Activated naive CD4-positive, alpha-beta T cell treated with Interleukin-2 at 50 U/mL for 16 hours (primary cell): ENCODE measurements around the gene CCDC33.

ENCODE experiments used
- DNase-seq: peaks from one replicate; pipeline ENCODE4 v3.0.0-alpha.2; 2020

The CCDC33 gene

GRCh38 chr15:74261041-74261440, 24.9 kb downstream of the CCDC33 start:
- no peak for DNase-seq

- DNase-seq = no peak
Measured at GRCh38 chr15:74261685-74262084, 25.6 kb downstream of the CCDC33 start.

- DNase-seq = no peak
Measured at GRCh38 chr15:74262151-74262550, 26.0 kb downstream of the CCDC33 start.

- no peak for DNase-seq
Measured at GRCh38 chr15:74262625-74263024, 26.5 kb downstream of the CCDC33 start.

DNA sequence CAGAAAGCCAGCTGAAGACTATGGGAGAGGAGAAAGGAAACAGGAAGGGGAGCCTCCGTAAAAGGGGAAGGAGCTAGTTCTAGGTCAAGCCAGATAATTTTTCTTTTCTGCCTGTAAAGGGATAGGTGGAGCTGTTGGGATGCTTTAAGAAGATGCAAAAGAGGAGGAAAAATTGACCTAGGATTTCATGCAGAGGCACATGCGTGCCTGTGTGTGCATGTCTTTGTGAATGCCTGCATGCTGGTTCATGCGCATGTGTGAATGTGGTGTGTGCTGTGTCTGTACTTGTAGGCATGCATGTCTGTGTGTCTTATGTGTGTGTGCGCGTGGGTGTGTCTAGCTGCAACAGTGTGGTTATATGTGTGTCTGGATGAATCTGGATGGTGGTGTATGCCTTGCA, 27.3 kb downstream of the CCDC33 start:
- DNase-seq = no peak

GRCh38 chr15:74264081-74264501, 28.0 kb downstream of the CCDC33 start:
- DNase-seq = no peak

- DNase-seq = no peak
Measured at GRCh38 chr15:74265046-74265639, 29.0 kb downstream of the CCDC33 start.

DNA sequence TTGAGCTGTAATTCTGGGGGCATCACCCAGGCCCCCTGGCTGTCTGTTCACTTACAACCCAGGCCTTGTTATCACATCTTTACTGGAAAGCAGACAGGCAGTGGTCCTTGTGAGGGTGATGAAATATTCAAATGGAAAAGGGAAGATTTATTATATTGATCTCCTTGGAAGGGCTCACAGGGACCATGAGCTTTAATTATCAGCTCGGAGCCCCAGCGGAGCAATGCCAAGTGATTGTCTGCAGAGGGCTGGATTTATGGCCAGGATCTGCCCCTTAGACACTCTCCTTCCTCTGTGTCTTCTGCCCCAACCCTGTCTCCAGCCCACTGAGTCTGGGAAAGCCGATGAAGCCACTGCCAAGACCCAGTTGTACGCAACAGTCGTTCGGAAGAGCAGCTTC, 31.9 kb downstream of the CCDC33 start:
- no peak for DNase-seq

- DNase-seq = no peak
Measured at GRCh38 chr15:74269362-74270035, 33.4 kb downstream of the CCDC33 start.

- no peak for DNase-seq
Measured at GRCh38 chr15:74270155-74270554, 34.0 kb downstream of the CCDC33 start.

GRCh38 chr15:74270854-74271520, 34.9 kb downstream of the CCDC33 start:
- DNase-seq = no peak

- no peak for DNase-seq
Measured at GRCh38 chr15:74272812-74273211, 36.7 kb downstream of the CCDC33 start.

- DNase-seq = no peak
Measured at GRCh38 chr15:74274470-74275038, 38.4 kb downstream of the CCDC33 start.

DNA sequence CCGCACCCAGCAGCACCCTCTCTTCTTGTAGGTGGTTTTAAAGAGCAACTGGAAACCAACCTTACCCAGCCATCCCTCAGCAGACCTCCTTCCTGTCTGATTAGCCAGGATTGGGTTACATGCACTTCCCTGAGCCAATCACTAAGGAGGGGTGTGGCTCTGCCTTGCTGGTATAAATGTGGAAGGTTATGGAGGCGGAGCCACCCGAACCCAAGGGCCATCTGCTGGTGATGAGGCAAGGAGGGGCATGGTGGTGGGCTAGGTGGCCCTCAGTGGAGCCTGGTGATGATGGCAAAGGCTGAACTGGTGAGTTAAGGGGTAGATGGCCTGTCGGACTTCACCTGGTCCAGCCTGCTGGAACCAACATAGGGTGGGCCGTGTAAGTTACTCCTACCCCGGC, 39.8 kb downstream of the CCDC33 start:
- DNase-seq = no peak

- no peak for DNase-seq
Measured at GRCh38 chr15:74276560-74276959, 40.4 kb downstream of the CCDC33 start.

DNA sequence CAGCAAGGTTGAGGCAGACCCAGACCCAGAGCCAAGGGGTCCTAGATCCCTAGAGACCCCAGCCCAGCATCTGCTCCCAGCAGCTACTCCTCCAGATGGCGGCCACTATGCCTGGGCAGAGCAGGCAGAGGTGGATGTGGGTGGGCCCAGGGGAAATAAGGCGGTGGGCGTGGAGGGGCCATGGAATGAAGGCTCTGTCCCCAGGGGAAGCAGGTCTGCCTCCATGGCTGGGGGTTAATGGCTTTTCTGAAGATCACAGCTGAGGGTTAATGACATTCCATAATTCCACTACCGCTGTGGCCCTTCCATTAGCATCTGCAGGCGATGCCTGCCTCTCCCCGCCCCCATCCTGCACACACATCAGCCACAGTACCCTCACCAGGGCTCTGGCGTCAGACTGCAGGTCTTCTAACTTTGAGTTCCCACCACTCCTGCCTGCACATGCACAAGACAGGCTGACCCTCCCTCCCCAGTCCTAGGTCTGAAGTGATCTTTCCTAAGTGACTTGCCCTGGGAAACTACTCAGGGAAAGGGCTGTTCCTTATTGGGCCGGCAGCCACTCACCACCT, 41.2 kb downstream of the CCDC33 start:
- DNase-seq = no peak

- no peak for DNase-seq
Measured at GRCh38 chr15:74278207-74278606, 42.1 kb downstream of the CCDC33 start.

GRCh38 chr15:74281147-74282133, 45.3 kb downstream of the CCDC33 start:
- DNase-seq = no peak

DNA sequence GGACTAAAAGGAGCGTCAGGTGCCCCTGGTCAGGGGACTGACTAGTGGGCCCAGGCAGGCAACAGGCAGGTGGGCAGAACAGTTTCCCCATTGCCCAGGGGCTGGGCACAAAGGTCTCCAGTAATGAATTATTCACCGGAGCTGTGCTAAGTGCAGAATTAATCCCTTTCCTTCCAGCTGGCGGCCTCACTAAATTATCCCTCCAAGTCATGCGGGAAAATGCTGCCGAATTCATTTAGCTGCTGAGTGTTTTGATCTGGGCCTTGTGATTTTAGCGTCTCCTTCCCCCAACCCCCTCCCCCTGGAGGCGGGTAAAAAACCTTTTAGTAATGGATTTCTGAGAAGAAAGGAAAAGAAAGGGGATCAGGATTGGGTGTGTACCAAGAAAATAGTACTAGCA, 47.2 kb downstream of the CCDC33 start:
- no peak for DNase-seq

GRCh38 chr15:74289671-74290070, 53.5 kb downstream of the CCDC33 start:
- DNase-seq = no peak

DNA sequence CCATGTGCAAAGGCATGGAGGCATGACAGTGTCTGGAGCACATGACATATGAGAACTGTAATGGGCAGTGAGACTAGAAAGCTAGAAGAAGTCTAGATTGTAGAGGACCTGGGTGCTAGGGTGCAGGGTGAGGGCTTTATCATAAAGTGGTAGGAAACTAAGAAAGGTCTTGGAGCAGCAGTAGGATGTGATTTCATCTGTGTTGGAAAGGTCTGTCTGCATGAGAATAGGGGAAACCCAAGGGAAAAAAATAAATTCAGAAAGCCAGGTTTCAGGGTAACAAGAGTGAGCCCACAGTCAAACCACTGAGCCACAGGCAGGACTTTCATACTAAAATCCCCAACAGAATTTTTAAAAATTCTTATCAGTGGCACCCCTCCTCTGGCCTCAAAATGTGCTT, 54.5 kb downstream of the CCDC33 start:
- no peak for DNase-seq
